ENCODE results near the gene ZBTB7C. TPM values are rescaled to one million over a fixed set of nuclear protein-coding genes. Genes with fewer than 3 reads are reported as not detected.

Gene ZBTB7C
- total RNA-seq, 1 experiment from 2014 or later, result 0.33 TPM

- no peak for DNase-seq
- no peak overlapping the region for H3K56ac ChIP-seq (ENCODE audit: insufficient read length, low read depth, low read length)
- no CpG with 5 or more reads among the region's 9 CpGs for WGBS (ENCODE audit: extremely low coverage, insufficient read length, low lambda C conversion rate)
- no peak overlapping the region for H2BK5ac ChIP-seq (ENCODE audit: insufficient read length, low read length)
- Mint-ChIP-seq H3K9me3 (no peaks in the 10 kb centered on the region), H3K4me3 (no peak overlapping the region), H3K36me3 (ENCODE audit: insufficient read depth in 1 of 3, low read depth in 3 of 3) (no peaks in the 10 kb centered on the region), H3K27me3 (ENCODE audit: low read depth) (no peaks in the 10 kb centered on the region), H3K4me1 (peaks cover 4 to 8% of the 10 kb centered on the region in 2 experiments; a peak in 3 of 4 replicates), H3K27ac (peak overlapping the region in 1 of 3 experiments; percentile 46; a peak in 1 of 7 replicates)
- TF ChIP-seq CTCF (conservative IDR thresholded peaks at IDR 0.05), result no peak
- H3K14ac ChIP-seq (ENCODE audit: insufficient read depth, low read length), result no peak overlapping the region
- no peak overlapping the region for H2BK20ac ChIP-seq (ENCODE audit: low read depth, low read length, poor library complexity, severe bottlenecking)
- no peak overlapping the region for H3K23ac ChIP-seq (ENCODE audit: insufficient read length, low read depth, low read length)
- H4K20me1 ChIP-seq (ENCODE audit: control insufficient read depth, insufficient read depth, insufficient read length), result no peaks in the 10 kb centered on the region
- H3K4me1 ChIP-seq (ENCODE audit: insufficient read depth, low read length), result no peaks in the 10 kb centered on the region; the same call in 1 of the 2 replicates
- H3K23me2 ChIP-seq (ENCODE audit: insufficient read length, low read depth, low read length, poor library complexity, severe bottlenecking), result no peaks in the 10 kb centered on the region
- no peak overlapping the region for H2BK120ac ChIP-seq (ENCODE audit: low read depth, low read length, poor library complexity, severe bottlenecking)
- H3K9me3 ChIP-seq (ENCODE audit: control insufficient read depth, low read depth, low read length), result no peaks in the 10 kb centered on the region
- H3K4ac ChIP-seq (ENCODE audit: low read depth, low read length), result no peak overlapping the region
- H2BK12ac ChIP-seq (ENCODE audit: insufficient read length, low read depth, low read length), result no peak overlapping the region
- H3K4me2 ChIP-seq (ENCODE audit: insufficient read depth, insufficient read length, low read length), result no peak overlapping the region
- H3K27ac ChIP-seq (ENCODE audit: insufficient read length, low read depth, low read length), result no peak overlapping the region
- H2AFZ ChIP-seq (ENCODE audit: low read length), result no peak overlapping the region
- no peak overlapping the region for H3K18ac ChIP-seq (ENCODE audit: insufficient read length, low read depth, low read length)
- H2AK5ac ChIP-seq (ENCODE audit: insufficient read length, low read length), result no peak overlapping the region
- H4K8ac ChIP-seq (replicated peaks; ENCODE audit: insufficient read length, low read depth, low read length), result no peak overlapping the region
- H4K5ac ChIP-seq (ENCODE audit: insufficient read length, low read depth, low read length), result no peak overlapping the region
- H3K27me3 ChIP-seq (ENCODE audit: insufficient read depth, low read length), result no peaks in the 10 kb centered on the region; the same call in 1 of the 2 replicates
- no peak overlapping the region for H2BK15ac ChIP-seq (ENCODE audit: low read depth, low read length)
- H3K79me2 ChIP-seq (ENCODE audit: insufficient read depth, low read length), result no peaks in the 10 kb centered on the region
- no peak overlapping the region for H3T11ph ChIP-seq (ENCODE audit: low read length)
- H4K91ac ChIP-seq (ENCODE audit: insufficient read length, low read depth, low read length), result no peak overlapping the region
- no peak overlapping the region for H3K9ac ChIP-seq (ENCODE audit: extremely low read depth, insufficient read length, low read length)
- H3K79me1 ChIP-seq (ENCODE audit: insufficient read depth, low read depth, low read length, poor library complexity, severe bottlenecking), result no peaks in the 10 kb centered on the region
Observed at GRCh38 chr18:48090021-48090420, 319.2 kb downstream of the ZBTB7C start.

All from H9 (cell line).